Calu3 (cell line): ENCODE results near the gene PCBP2. TPM values are rescaled to one million over a fixed set of nuclear protein-coding genes. Genes with fewer than 3 reads are reported as not detected.

Source experiments
- BruUV-seq: library from RNA; stranded (reverse); fragments of 400-500 nt; replicated peaks from 2 replicates; lab custom pipeline; 2021; lab: Mats Ljungman, UMichigan
- CTCF ChIA-PET: fragments of 300-600 bp; sonication (Branson Sonifier 250); formaldehyde crosslinking; loops from one replicate; lab custom pipeline; 2022; ENCODE audit warnings: antibody characterized with exemption; lab: Charles Lee
- DNase-seq: peaks from one replicate; pipeline ENCODE4 v3.0.0; 2022
- H3K27ac Mint-ChIP-seq: one replicate; pipeline ENCODE4 v1.8.0; 2022; ENCODE audit warnings: mixed read lengths; ENCODE audit not compliant: unreplicated experiment
- H3K27me3 Mint-ChIP-seq: one replicate; pipeline ENCODE4 v1.8.0; 2022; ENCODE audit warnings: mixed read lengths; ENCODE audit not compliant: unreplicated experiment
- H3K36me3 Mint-ChIP-seq: one replicate; pipeline ENCODE4 v1.8.0; 2022; ENCODE audit warnings: mild to moderate bottlenecking, moderate library complexity, mixed read lengths; ENCODE audit not compliant: insufficient read depth, unreplicated experiment
- H3K4me1 Mint-ChIP-seq: one replicate; pipeline ENCODE4 v1.8.0; 2022; ENCODE audit warnings: mild to moderate bottlenecking, low read depth, mixed read lengths; ENCODE audit not compliant: unreplicated experiment
- H3K4me3 Mint-ChIP-seq: one replicate; pipeline ENCODE4 v1.8.0; 2022; ENCODE audit warnings: mild to moderate bottlenecking, low read depth, moderate library complexity, mixed read lengths; ENCODE audit not compliant: unreplicated experiment
- H3K9me3 Mint-ChIP-seq: one replicate; pipeline ENCODE4 v1.8.0; 2022; ENCODE audit warnings: low read depth, mixed read lengths; ENCODE audit not compliant: unreplicated experiment
- CTCF ChIP-seq: fragments of 200-600 bp; IDR thresholded peaks from one replicate; pipeline ENCODE4 v1.8.0; 2022; ENCODE audit warnings: antibody characterized with exemption; ENCODE audit not compliant: unreplicated experiment
- intact Hi-C: fragments of 100-400 bp; cut with micrococcal nuclease; formaldehyde crosslinking; loops from one replicate; pipeline ENCODE4 v1.10.0; 2022; ENCODE audit not compliant: unreplicated experiment
- total RNA-seq: library from RNA; stranded (reverse); gene quantifications from 2 replicates; pipeline ENCODE4 v1.2.3, GENCODE V29; 2022

The PCBP2 gene
- total RNA-seq, 1 experiment from 2014 or later, result 528 TPM

- TF ChIP-seq CTCF, result no peak
- CTCF ChIA-PET, result no interaction called here
- Mint-ChIP-seq H3K4me3 (no peak overlapping the region), H3K4me1 (no peaks in the 10 kb centered on the region), H3K36me3 (peaks cover 11% of the 10 kb centered on the region), H3K9me3 (no peaks in the 10 kb centered on the region), H3K27ac (no peak overlapping the region), H3K27me3 (no peaks in the 10 kb centered on the region)
- intact Hi-C loops, result no loop called here
- DNase-seq, result no peak
- BruUV-seq, result no TSS peak
Measured at GRCh38 chr12:53515291-53515680, 63.4 kb downstream of the PCBP2 start.

- no peak overlapping the region for H3K27ac Mint-ChIP-seq
- CTCF ChIA-PET, result interaction anchor here (1.1 kb wide), 1 partner anchor 8 kb away, joined by 3 read pairs; no protein-coding TSS in a partner anchor
- H3K9me3 Mint-ChIP-seq, result no peaks in the 10 kb centered on the region
- BruUV-seq, result no TSS peak
- no peaks in the 10 kb centered on the region for H3K4me1 Mint-ChIP-seq
- no peaks in the 10 kb centered on the region for H3K27me3 Mint-ChIP-seq
- TF ChIP-seq CTCF, result no peak
- intact Hi-C loops, result no loop called here
- peaks cover 15% of the 10 kb centered on the region for H3K36me3 Mint-ChIP-seq
- H3K4me3 Mint-ChIP-seq, result no peak overlapping the region
- no peak for DNase-seq
Measured at GRCh38 chr12:53516758-53517455, 65.0 kb downstream of the PCBP2 start.

- Mint-ChIP-seq H3K27me3 (no peaks in the 10 kb centered on the region), H3K9me3 (no peaks in the 10 kb centered on the region), H3K4me3 (no peak overlapping the region), H3K36me3 (peaks cover 10% of the 10 kb centered on the region), H3K4me1 (no peaks in the 10 kb centered on the region), H3K27ac (no peak overlapping the region)
- DNase-seq, result no peak
- BruUV-seq, result no TSS peak
- intact Hi-C loops, result no loop called here
- CTCF ChIA-PET, result interaction anchor here (1.1 kb wide), 1 partner anchor 10 kb away, joined by 3 read pairs; no protein-coding TSS in a partner anchor
- TF ChIP-seq CTCF, result no peak
Measured at GRCh38 chr12:53518381-53518780, 66.5 kb downstream of the PCBP2 start.

- H3K4me3 Mint-ChIP-seq, result no peak overlapping the region
Measured at GRCh38 chr12:53523131-53523530, 71.2 kb downstream of the PCBP2 start.

More at GRCh38 chr12:53523131-53523530, 71.2 kb downstream of the PCBP2 start:
- no peaks in the 10 kb centered on the region for H3K4me1 Mint-ChIP-seq
- H3K27me3 Mint-ChIP-seq, result no peaks in the 10 kb centered on the region
- DNase-seq, result no peak
- no peak overlapping the region for H3K27ac Mint-ChIP-seq
- H3K36me3 Mint-ChIP-seq, result peaks cover 10% of the 10 kb centered on the region
- intact Hi-C loops, result no loop called here
- CTCF ChIA-PET, result interaction anchor here (0.6 kb wide), 1 partner anchor 402 kb away, joined by 12 read pairs; no protein-coding TSS in a partner anchor
- no peak for TF ChIP-seq CTCF
- no peaks in the 10 kb centered on the region for H3K9me3 Mint-ChIP-seq
- no TSS peak for BruUV-seq
